Activated effector memory CD4-positive, alpha-beta T cell treated with anti-CD3 and anti-CD28 coated beads, Interleukin-2, amount 50 U/mL, for 16 hours (primary cell): ENCODE measurements around the gene CLCF1.
"Not testable (repeated sequence)": the region's sequence is repeated elsewhere in the genome, so short reads cannot be mapped to it uniquely, and the experiment has no call there.

Source experiments
- DNase-seq: peaks from one replicate; pipeline ENCODE4 v3.0.0-alpha.2; 2020

CLCF1 gene

GRCh38 chr11:67320011-67320410 is 53.4 kb downstream of the CLCF1 start:
- no peak for DNase-seq

GRCh38 chr11:67318876-67319275 is 54.5 kb downstream of the CLCF1 start:
- DNase-seq: not testable (repeated sequence)

GRCh38 chr11:67317888-67318555 is 55.4 kb downstream of the CLCF1 start:
- DNase-seq: no peak

- DNase-seq: peak; percentile 99
Measured at GRCh38 chr11:67317205-67317887, 56.1 kb downstream of the CLCF1 start.

- no peak for DNase-seq
Measured at GRCh38 chr11:67316882-67317204, 56.6 kb downstream of the CLCF1 start.

GRCh38 chr11:67315325-67315909 is 58.0 kb downstream of the CLCF1 start:
- DNase-seq: no peak

- no peak for DNase-seq
Measured at GRCh38 chr11:67314218-67314617, 59.2 kb downstream of the CLCF1 start.
